NCI-H1048 (cell line): Measurements from ENCODE around the gene SCN4A.

Experiments
- DNase-seq: peaks from one replicate; lab custom pipeline; 2025; lab: John Stamatoyannopoulos, UW

Gene SCN4A

DNA sequence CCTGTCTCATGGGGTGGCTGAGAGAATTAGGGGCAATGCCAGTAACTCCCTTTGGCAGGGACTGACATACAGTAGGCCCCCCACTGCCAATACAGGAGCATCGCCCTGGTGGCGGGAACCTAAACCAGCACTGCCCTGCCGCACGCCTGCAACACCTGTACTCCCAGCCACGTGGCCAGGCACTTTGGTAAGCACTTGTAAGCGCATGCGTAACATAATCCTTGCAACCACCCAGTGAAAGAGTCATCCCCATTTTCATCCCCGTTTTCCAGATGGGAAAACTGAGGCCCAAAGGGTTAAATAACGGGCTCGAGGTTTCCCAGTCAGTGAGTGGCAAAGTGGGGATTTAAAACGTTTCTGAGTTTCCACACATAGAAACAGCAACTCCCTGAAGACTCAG lies 17.5 kb downstream of the SCN4A start:
- no peak for DNase-seq

DNA sequence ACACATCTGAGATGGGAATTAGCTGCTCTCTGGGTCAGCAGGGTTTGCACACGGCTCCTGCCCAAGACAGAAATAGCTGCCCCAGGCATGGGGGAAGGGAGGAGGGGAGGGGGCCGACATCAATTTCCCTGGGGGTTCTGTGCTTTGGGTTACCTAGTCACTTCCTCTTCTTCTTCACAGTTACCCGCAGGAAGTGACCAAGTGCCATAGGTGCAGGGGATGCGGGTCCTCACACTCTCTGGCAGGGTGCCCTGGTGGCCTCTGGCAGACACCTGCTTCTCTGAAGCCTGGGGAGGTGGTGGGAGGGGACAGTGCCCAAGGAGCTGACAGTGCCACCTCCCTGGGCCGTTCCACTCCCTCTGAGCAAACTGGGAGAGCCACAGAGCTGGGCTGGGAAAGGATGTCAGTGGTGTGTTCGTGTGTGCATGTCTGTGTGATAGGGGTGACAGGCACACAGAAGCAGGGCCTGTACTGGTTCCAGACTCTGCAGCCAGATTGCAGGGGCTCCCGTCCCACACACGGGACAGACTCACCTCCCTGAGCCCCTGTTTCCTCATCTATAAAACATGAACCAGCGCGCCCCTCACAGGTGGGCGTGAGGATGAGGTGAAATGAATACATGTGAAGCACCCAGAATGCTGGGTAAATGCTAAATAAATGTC lies 18.2 kb downstream of the SCN4A start:
- no peak for DNase-seq

DNA sequence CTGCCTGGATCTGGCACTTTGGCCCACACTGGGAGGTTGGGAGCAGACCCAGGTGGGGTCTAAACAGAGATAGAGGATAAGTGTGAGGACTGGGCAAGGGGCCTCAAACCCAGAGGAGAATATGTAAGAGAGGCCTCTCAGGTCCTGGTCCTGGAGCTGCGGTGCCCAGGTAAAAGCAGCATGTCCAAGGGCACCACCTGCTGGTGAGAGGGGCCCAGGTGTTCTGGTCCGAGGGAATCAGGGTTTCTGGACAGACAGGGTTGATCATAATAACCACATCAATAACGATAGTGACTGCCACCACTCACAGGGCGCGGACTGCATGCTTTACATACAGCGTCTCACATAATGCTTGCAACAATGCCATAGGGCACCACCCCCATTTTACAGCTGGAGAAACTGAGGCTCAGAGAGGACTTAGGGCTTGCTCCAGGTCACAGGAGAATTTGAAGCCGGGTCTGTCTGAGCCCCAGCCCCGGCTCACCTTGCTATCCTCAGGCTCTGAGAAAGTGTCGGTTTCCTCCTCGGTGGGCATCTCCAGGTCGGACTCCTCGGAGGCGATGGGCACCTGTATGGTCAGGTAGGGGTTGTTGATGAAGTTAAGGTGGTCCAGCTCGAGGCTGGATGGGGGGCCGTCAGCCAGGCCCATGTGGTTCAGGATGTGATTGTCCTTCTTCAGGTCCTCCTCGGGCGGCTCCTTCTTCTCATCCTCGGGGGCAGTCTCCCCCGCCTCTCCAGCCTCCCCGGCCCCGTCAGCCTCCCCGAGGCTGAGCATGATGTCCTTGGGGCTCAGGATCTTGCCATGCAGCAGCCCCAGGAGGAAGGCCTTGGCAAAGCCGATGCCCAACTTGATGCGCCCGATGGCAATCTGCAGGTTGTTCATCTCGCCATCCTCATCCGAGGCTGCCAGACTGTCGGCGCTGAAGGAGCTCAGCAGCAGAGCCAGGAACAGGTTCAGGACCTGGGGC lies 21.5 kb downstream of the SCN4A start:
- DNase-seq: no peak

DNA sequence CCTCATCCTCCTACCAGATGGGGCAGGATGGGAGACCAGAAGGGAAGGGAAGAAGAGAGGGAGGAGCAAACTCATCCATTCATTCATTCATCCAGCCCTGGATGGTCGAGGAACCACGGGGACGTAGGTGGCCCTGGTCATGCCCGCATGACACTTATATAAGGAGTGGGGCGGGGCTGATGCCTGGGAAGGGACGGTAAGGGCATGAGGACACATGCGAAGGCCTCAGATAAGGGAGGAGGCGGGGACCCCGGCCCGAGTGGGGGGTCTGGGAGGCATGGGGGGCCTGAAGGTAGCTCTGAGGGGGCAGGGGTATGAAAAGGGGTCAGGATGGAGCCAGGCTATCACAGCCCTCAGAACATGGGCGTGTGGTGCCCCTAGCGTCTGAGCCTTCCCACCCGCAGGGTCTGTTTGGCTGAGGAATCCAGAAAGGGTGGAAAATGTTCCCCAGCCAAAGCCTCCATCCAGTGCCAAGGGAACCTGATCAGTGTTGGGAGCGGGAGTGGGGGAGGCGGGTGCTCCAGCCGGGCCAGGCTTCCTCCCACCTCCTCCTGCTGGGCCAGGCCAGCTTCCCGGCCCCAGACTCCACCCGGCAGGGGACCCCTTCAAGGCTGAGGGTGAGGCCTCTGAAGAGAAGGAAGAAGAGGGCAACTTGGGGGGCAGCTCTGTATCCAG lies 23.0 kb downstream of the SCN4A start:
- DNase-seq: no peak

DNA sequence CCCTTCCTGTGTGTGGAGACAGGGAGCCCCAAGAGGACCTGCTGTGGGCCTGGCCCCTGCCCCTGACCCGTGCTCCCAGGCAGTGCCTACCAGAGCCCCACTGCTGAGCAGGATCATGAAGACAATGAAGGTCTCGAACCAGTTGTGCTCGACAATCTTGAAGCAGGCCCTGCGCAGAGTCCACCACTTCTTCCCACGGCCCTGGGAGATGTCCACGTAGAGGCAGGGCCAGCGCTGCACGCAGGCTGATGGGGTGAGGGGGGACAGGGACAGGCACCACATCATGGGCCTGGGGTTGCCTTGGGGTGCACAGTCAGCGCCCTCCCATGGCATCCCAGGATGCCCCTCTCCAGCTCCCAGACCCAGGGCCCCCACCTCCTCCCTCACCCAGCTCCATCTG lies 24.2 kb downstream of the SCN4A start:
- DNase-seq: no peak

DNA sequence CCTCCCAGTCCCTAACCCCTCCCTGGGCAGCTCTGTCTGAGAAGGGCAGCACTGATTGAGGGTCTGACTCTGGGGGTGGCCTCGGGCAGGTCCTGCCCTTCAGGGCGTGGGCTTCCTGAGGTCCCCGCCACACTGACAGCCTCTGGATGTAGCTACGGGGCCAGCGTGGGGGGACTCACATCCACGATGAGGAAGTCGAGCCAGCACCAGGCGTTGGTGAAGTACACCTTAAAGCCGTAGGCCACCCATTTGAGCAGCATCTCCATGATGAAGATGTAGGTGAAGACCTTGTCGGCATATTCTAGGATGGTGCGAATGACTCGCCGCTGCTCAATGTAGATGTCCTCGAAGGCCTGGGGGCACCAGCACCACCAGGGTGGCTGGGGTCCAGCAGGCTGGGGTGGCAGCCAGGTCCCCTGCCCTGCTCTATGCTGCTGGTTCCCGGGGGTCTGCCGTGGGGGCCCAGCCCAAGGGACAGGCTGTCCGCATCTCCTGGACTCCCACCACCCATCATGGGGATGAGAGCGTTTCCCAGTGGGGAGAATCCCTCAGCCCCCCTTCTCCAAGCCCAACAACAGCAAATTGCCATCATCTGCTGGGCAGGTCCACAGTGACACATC lies 24.9 kb downstream of the SCN4A start:
- no peak for DNase-seq

DNA sequence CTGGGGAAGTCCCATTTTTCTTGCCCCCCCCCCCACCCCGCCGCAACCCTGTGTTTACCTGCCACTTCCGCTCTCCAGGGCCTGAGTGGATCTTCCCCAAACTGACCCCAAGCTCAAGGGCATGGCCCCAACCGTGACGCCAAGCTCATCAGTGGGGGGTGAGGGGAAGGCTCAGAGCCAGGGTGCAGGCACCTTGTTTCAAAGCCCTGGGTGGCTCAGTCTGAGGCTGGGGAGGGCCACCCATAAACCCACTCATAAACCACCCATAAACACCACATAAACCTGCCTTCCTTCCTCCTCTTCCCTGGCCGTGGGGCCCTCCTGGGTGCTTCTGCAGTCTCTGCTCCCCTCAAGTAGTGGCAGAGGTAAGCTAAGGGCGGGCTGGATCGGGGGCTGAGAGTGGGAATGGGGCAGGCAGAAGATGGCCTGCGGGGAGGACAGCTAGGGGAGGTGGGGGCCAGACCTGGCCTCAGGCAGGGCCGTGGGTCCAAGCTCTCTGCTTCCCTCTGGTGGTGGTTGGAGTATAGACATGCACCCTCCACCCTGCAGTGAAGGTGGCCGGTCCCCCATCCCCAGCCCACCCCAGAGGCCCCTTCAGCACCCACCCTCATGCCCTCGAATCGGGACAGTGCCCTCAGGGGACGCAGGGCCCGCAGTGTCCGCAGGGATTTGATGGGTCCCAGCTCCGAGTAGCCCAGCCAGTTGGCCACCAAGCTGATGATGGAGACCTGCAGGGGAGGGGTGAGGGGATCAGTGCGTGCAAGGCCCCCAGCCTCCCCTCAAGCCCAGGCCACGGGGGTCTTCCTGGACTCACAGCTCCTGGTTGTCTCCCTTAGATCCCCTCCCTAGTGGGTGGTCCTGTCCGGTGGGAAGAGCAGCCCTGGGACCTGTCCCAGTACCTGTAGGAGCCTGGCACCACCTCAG lies 26.0 kb downstream of the SCN4A start:
- DNase-seq: no peak

DNA sequence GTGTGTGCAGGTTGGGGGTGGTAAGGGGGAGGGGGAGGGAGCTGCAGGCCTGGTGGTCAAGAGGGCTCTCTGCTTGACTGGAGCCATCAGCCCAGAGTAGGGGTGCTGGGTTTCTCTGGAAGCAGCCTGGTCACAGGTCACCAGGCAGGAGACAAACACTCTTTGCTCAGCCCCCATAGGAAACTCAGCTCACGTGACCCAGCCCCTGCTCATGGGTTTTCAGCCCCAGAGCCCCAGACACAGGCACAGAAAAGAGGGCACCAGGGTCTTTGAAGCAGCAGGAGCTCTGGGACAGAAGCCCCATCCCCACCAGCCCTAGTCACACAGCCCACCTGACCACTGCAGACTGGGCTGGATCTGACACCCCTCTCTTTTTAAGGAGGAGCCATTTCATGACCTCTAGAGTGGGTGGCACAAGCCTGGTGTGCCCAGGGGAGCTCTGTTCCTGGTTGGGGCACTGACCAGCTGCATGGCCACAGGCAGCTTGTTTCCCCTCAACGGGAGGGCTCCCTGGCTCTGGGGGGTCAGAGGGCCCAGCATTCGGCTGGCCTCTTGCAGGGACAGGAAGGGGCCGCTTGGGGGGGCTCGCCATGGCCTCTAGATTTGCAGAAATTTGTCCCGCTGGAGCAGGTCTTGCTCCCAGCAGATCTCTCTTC lies 26.8 kb downstream of the SCN4A start:
- no peak for DNase-seq

DNA sequence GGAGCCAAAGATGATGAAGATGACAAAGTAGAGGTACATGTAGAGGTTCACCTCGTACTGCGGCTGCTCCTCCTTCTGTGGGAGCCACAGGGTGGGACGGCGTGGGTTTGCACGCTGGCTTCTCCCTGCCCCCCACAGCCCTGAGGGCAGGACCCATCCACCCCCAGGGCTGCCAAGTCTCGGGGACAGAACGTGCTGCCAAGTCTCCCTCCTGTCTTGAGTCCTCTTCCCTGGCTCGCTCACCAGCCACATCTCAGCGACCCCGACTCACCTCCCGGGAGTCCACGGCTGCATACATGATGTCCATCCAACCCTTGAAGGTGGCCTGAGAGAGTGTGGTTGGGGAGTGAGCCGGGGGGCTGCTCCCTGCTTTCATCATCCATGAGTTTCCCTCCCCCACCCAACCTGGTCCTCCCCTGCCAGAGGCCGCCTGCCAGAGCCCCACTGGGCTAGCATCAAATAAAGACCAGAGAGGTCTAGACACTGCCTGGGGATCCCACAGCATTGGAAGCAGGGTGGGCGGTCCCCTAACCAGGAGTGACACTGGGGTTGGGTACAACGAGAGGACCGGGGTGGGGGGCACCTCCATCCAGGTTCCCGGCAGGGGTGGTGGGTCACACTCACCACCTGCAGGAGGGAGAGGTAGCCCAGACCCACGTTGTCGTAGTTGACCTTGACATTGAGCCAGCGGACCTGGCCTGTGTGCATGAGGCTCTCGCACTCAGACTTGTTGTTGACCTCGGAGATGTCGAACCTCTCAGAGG lies 27.8 kb downstream of the SCN4A start:
- no peak for DNase-seq

DNA sequence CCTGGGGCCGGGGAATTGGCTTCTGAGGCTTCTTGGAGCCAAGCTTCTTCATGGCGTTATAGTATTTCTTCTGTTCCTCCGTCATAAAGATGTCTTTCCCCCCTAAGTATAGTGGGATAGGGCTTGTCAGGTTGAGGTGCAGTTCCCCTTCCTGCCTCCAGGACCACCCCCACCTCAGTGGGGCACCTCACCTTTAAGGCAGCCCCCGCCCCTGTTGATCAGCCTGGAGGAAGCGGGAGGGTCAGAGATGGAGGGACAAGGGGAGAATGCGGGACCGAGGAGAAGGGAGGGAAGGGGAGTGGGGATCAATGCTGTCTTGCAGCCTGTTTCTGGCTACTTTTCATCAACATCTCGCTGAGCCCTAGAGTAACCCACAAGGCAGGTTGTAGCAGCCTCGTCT lies 29.0 kb downstream of the SCN4A start:
- DNase-seq: no peak

DNA sequence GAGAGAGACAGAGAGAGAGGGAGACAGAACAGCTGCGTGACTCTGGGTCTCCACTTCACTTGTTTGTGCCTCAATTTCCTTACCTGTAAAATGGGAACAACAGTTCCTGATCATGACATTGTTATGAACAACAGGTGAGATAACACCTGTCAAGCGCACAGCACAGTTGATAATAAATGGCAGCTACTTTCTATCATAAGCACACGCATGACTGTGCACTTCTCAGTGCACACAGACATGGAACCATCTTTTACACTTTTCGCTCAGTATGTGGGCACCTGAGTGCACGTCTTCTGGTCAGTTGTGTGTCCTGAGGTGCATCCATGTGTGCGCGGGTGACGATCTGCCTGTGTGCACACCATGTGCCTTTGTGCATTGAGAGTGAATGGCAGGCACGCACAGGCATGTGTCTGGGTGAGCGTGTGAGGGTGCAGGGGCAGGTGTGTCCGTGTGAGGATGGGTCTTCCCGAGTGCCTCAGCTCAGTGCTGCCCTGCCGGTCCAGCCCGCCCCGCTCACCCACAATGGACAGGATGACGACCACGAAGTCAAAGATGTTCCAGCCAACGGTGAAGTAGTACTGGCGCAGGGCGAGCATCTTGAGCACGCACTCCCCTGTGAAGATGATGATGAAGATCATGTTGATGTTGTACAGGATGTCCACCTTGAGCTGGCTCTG lies 30.3 kb downstream of the SCN4A start:
- DNase-seq: no peak

DNA sequence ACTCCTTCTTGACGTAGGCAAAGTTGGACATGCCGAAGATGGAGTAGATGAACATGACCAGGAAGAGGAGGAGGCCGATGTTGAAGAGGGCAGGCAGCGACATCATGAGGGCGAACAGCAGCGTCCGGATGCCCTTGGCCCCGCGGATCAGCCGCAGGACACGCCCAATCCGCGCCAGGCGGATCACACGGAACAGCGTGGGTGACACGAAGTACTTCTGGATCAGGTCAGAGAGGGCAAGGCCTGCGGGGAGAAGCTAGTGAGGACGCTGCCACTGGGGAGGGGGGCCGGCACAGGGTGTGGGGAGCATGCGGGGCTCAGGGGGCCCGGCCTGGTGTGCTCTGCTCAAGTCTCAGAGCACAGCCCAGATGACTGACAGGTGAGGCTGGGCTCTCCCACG lies 31.0 kb downstream of the SCN4A start:
- DNase-seq: no peak

DNA sequence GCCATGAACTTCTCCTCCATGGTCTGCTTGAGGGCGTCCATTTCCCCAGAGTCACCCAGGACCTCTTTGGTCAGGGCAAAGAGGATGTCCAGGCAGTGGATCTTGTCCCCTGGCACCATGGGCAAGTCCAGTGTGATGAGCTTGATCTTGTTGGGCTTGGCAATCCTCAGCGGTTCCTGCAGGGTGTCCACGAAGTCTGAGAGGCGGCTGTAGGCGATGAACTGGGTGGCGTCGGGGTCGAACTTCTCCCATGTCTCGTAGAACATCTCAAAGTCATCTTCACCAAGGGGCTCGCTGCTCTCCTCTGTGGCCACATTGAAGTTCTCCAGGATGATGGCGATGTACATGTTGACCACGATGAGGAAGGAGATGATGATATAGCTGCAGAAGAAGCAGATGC lies 31.6 kb downstream of the SCN4A start:
- DNase-seq: no peak

DNA sequence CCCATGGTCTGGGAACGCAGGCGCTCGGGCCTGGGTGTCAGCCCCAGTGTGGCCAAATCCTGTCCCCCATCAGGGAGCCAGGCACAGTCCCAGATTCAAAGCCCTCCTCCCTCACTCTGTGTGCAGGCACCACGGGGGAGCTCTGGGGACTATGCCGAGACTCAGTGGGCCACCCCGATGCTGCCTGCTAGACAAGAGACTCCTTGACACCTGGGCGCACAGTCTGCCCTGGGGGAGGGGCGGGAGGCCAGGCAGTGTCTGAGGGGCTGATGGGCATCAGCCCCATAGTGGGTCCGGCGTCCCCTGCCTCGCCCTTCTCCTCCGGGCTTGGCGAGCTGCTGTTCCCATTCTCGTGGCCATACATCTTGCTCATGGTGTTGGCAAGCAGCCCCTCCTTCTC lies 32.1 kb downstream of the SCN4A start:
- no peak for DNase-seq

DNA sequence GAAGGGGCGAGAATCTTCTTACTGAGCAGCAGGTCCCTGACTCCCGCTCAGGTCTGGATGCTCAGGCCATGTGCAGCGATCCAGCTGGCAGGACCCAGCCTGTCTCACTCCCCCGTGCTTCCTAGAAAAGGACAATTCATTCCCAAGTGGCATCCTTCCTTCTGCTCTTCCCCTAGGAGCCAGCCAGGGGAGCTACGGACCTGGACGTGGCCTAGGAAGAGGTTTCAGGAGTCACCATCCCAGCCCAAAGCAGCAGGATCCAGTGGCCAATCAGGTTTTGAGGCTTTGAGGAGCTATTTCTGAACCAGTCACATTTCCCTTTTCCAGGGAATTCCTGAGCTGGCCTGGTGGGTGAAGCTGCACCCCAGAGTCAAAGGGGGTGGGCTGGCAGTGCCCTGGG lies 32.8 kb downstream of the SCN4A start:
- DNase-seq: no peak

DNA sequence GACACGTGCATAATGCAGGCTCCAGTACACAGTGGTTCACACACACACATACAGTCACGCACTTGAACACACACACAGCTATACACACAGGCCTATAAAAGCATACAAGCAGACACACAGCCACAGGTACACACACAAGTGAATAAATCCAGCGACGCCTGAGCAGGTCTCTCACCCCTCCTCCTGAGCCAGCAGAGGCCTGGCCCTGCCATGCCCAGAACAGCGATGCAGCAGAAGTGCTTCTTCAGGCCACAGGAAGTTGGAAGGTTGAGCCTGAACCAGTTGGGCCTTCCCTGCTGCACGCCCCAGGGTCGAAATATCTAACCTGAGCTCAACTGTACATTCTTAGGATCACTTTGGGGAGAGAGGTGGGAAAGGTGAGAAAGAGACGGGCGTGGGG lies 33.3 kb downstream of the SCN4A start:
- DNase-seq: no peak

DNA sequence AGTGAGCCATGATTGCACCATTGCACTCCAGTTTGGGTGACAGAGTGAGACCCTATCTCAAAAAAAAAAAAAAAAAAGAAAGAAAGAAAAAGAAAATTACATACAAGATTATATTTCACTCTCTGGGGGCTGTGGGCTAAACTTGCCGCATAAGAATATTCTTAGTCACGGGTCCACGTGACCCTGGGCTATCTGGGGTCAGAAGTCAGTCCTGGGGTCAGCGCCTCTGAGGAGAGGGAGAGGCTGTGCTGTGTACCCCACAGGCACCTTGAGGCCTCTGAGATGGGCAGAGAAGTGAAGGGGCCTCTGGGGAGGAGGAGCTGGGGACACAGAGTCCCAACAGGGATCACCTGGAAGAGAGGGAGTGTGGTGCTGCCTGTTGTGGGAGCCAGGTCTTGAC lies 34.8 kb downstream of the SCN4A start:
- DNase-seq: no peak

DNA sequence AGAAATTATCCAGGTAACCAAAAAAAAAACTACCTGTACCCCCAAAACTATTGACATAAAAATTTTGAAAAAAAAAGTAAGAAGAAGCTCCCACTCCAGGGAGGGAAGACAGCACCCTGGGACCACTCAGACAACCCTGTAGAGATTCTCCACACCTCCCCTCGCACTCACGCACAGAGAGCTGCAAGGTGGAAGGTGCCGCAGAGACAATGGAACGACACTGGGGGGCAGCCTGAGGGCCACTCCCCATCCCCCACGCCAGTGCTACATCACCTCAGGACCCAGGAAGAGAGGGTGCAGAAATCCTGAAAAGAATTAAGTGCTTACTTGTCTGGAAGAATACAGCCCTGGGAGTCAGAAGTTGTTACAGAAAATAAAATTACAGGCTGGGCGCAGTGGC lies 35.4 kb downstream of the SCN4A start:
- DNase-seq: no peak
